NB4 (cell line): ENCODE measurements around the gene RNASET2.

ENCODE experiments used
- CTCF ChIP-seq: IDR thresholded peaks from one replicate; pipeline ENCODE4 v1.5.1; 2012; ENCODE audit warnings: low read depth, low read length
- MAX ChIP-seq: IDR thresholded peaks from 2 replicates; pipeline ENCODE4 v1.6.1; 2011; ENCODE audit warnings: low read depth, low read length
- MYC ChIP-seq: IDR thresholded peaks from 2 replicates; pipeline ENCODE4 v1.6.1; 2011; ENCODE audit warnings: low read depth, low read length
- POLR2A ChIP-seq: IDR thresholded peaks from 2 replicates; pipeline ENCODE4 v1.6.1; 2011; ENCODE audit warnings: mild to moderate bottlenecking; ENCODE audit not compliant: insufficient read length; ENCODE audit errors: extremely low read depth

- no peak for TF ChIP-seq CTCF
- no peak for TF ChIP-seq POLR2A
- no peak for TF ChIP-seq MAX
- no peak for TF ChIP-seq MYC
Measured at GRCh38 chr6:166949528-166950442, 6.6 kb downstream of the RNASET2 start.
